Measurements from ENCODE around the gene MCF2L2. TPM values are rescaled to one million over a fixed set of nuclear protein-coding genes. Genes with fewer than 3 reads are reported as not detected.

The MCF2L2 gene
- polyA plus RNA-seq, 1 experiment, result 0.11 TPM

- POLR2A ChIA-PET, result no interaction called here
- CTCF ChIA-PET, result interaction anchor here (2.1 kb wide), 1 partner anchor 23 kb away, joined by 7 read pairs; no protein-coding TSS in a partner anchor
- peaks cover 2% of the 10 kb centered on the region; the same call in 1 of the 2 replicates for H3K27me3 ChIP-seq (ENCODE audit: control insufficient read depth, insufficient read depth, low read length)
- H3K4me3 ChIP-seq (ENCODE audit: low read depth, low read length), result no peak overlapping the region
- no peaks in the 10 kb centered on the region for H3K36me3 ChIP-seq (ENCODE audit: control insufficient read depth, insufficient read depth, low read length)
- no peak for TF ChIP-seq CTCF (IDR thresholded peaks at IDR 0.05; ENCODE audit: insufficient read depth, low read depth, low read length)
- DNase-seq (ENCODE audit: low read depth), result no peak
These were observed 220.2 kb downstream of the MCF2L2 start for GRCh38 chr3:183208260-183208659.

DNA sequence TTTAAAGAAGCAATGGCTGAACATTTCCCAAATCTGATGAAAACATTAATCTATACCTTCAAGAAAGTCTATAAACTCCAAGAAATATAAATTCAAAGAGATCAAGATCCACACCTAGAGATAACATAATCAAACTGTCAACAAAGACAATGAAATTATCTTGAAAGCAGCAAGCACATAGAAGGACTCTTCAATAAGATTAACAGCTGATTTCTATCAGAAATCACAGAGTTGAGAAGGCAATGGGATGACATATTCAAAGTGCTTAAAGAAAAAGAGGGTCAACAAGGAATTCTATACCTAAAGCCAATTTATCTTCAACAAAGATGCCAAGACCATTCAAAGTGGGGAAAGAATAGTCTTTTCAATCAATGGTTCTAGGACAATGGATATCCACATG lies 224.7 kb downstream of the MCF2L2 start:
- no peak for DNase-seq (ENCODE audit: low read depth)
- no peak overlapping the region for H3K4me3 ChIP-seq (ENCODE audit: low read depth, low read length)
- ChIA-PET CTCF (no interaction called here), POLR2A (no interaction called here)
- no peak for TF ChIP-seq CTCF (IDR thresholded peaks at IDR 0.05; ENCODE audit: insufficient read depth, low read depth, low read length)
- H3K36me3 ChIP-seq (ENCODE audit: control insufficient read depth, insufficient read depth, low read length), result no peaks in the 10 kb centered on the region
- peaks cover 2% of the 10 kb centered on the region; the same call in 1 of the 2 replicates for H3K27me3 ChIP-seq (ENCODE audit: control insufficient read depth, insufficient read depth, low read length)

- Histone ChIP-seq H3K27me3 (ENCODE audit: control insufficient read depth, insufficient read depth, low read length) (no peaks in the 10 kb centered on the region), H3K36me3 (ENCODE audit: control insufficient read depth, insufficient read depth, low read length) (no peaks in the 10 kb centered on the region), H3K4me3 (ENCODE audit: low read depth, low read length) (no peak overlapping the region)
- ChIA-PET POLR2A (no interaction called here), CTCF (no interaction called here)
- TF ChIP-seq CTCF (IDR thresholded peaks at IDR 0.05; ENCODE audit: insufficient read depth, low read depth, low read length), result no peak
- DNase-seq (ENCODE audit: low read depth), result no peak
These were observed 226.3 kb downstream of the MCF2L2 start for GRCh38 chr3:183202004-183202722.

DNA sequence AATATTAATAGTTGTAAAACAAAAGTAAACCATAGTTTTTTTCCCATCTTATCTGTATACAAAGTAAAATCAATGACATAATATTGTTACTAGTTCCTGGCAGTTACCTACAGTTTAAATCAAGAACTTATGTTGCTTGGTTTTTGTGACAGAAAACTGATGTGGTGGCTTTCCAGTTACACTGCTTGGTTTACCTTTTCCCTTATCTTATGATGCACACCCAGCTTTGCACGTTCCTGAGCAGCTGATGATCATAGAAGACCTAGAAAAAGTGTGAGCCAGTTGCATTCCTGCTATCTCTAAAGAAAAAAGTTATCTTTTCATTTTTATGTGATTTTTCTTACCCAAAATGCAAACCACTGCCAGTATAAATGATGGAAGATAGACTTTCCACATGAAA lies 229.5 kb downstream of the MCF2L2 start:
- POLR2A ChIA-PET, result no interaction called here
- Histone ChIP-seq H3K36me3 (ENCODE audit: control insufficient read depth, insufficient read depth, low read length) (no peaks in the 10 kb centered on the region), H3K4me3 (ENCODE audit: low read depth, low read length) (no peak overlapping the region), H3K27me3 (ENCODE audit: control insufficient read depth, insufficient read depth, low read length) (no peaks in the 10 kb centered on the region)
- no peak for TF ChIP-seq CTCF (IDR thresholded peaks at IDR 0.05; ENCODE audit: insufficient read depth, low read depth, low read length)
- CTCF ChIA-PET, result no interaction called here
- DNase-seq (ENCODE audit: low read depth), result no peak

DNA sequence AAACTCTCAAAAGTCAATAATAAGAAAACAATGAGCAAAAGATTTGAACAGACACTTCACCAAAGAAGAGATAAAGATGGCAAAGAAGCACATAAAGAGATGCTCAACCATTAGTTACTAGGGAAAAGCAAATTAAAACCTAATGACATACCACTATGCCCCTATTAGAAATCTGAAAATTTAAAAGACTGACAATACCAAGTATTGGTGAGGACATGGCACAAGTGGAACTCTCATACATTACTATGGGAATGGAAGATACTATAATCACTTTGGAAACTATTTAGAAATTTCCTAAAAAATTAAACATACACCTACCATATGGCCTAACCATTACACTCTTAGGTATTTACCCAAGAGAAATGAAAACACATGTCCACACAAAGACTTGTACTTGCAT lies 230.7 kb downstream of the MCF2L2 start:
- ChIA-PET POLR2A (no interaction called here), CTCF (no interaction called here)
- TF ChIP-seq CTCF (IDR thresholded peaks at IDR 0.05; ENCODE audit: insufficient read depth, low read depth, low read length), result no peak
- no peak for DNase-seq (ENCODE audit: low read depth)
- H3K27me3 ChIP-seq (ENCODE audit: control insufficient read depth, insufficient read depth, low read length), result no peaks in the 10 kb centered on the region
- no peak overlapping the region for H3K4me3 ChIP-seq (ENCODE audit: low read depth, low read length)
- H3K36me3 ChIP-seq (ENCODE audit: control insufficient read depth, insufficient read depth, low read length), result no peaks in the 10 kb centered on the region

All from BJ (cell line).